Tongue (tissue), 2 donors: ENCODE measurements around the gene LRRC61. TPM values are rescaled to one million over a fixed set of nuclear protein-coding genes. Genes with fewer than 3 reads are reported as not detected.

Experiments used
- DNase-seq: peaks from one replicate; pipeline ENCODE4 v3.0.0-alpha.2; 2015
- total RNA-seq: library from RNA; depleted of rRNA; stranded (reverse); fragments of >200 nt; gene quantifications from one replicate; pipeline ENCODE4 v1.2.3, GENCODE V29; 2014

The LRRC61 gene
- total RNA-seq, 1 donor from 2014 or later, result 6.3 TPM

GRCh38 chr7:150332852-150333635 lies 9.9 kb downstream of the LRRC61 start:
- DNase-seq, result no peak

DNA sequence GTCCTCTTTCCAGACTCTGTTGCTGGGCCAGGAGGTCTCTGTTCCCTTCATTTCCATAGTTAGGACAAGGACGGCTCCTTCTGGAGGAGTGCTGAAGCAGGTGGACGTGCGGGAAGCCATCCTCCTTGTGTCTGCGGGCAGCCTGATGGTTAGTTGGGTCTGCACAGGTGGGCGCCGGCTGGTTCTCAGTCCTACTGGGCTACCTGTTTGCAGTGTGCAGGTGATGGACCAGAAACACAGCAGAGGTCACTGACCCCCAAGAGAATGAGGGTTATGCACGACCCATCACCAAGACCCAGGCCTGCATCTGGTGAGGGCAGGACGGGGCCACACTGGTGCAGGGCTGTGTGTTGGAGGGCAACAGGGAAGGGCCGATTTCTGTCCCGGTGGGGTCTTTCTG lies 10.5 kb downstream of the LRRC61 start:
- DNase-seq, result no peak

DNA sequence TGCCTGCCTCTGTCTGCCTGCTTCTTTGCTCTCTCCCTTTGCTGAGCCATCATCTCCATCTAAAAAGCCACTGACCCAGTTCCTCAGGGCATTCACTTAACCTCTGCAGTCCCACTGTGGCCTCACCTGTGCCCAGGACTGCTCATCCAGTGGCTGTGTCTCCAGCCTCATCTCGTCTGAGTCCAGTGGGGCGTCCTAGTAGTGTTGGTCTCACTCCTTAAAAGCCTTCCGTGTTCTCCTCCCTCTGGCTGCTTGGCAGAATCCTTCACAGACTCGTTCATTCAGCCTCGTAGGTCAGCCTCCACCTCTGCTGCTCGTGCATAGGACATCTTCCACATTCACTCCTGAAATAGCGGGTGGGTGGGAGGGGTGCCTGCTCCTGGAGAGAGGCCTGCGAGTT lies 11.0 kb downstream of the LRRC61 start:
- no peak for DNase-seq

DNA sequence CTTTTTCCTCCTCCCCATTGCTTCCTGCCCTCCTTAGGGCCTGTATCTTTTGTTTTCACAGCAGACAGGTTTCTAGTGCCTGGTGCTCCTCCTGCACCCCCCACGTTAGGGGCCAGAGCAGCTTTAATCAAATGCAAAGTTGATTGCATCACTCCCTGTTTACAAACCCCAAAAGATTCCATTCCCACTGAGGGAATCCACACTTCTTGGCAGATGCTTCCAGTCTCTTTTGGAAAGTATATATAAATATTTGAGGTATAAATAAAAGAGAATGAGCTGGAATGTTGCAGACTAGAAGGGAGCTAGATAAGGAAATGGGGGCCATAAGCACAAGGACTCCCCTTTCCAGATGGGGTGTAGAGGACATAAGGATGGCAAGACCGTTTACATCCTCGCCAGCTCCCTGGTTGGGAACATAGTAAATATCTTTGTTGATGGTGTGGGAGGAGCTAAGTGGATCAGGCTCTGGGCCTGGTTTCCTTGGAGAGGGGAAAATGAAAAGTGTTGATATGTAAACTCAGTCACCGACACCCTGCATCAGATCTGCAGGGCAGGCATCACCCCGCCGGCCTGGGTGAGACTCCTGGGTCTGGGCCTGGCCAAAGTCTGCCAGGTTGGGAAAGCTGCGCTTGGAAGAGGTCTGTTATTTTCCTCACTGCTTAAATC lies 12.1 kb downstream of the LRRC61 start:
- DNase-seq, result no peak

DNA sequence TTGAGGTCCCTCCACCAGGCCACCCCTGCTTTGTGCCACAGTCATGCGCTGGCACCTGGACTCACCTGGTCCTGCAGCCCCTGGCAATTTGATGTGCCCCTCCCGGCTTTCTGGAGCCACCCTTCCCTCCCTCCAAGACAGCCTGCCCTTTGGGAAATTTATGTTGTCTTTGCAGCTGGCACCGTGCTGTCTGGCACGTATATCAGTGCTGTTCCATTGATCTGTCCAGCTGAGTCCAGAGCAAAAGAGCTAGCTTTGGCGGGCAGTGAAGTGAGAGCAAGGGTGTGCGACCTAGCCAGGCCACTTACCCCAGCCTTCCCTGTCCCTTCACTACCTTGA lies 12.6 kb downstream of the LRRC61 start:
- DNase-seq, result no peak

DNA sequence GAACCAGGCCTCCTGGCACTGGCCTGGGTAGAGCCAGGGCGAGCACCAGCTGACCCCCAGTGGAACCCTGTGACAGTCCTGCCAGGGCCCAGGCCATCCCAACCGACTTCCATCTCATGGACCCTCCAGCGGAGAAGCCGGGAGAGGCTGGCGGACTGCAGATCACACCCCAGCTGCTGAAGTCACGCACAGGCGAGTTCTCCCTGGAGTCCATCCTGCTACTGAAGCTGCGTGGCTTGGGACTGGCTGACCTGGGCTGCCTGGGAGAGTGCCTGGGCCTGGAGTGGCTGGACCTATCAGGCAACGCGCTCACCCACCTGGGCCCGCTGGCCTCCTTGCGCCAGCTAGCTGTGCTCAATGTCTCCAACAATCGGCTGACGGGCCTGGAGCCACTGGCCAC lies 13.6 kb downstream of the LRRC61 start:
- DNase-seq, result no peak

GRCh38 chr7:150337179-150337578 lies 14.0 kb downstream of the LRRC61 start:
- DNase-seq, result no peak

DNA sequence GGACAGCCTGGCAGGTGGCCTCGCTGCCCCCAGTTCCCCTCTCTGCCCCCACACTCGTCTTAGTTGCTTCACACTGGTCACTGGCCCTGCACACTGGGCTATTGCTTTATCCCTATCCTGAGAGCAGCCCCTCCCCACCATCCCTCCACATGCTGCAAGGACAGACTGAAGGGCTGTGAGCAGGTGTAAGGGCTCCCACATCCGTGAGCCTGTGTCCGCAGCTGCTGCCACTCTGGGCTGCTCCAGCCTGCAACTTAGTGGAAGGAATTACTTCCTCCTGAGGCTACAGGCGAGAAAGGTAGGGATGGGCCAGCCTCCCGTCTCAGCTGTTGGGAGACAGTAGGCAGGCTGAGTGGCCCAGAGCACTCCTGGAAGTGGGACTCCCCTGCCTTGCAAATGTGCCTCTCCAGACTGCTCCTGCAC lies 14.5 kb downstream of the LRRC61 start:
- DNase-seq, result peak; percentile 75

- DNase-seq, result no peak
Observed at GRCh38 chr7:150338166-150338829, 15.1 kb downstream of the LRRC61 start.

GRCh38 chr7:150339409-150339809 lies 16.3 kb downstream of the LRRC61 start:
- no peak for DNase-seq

DNA sequence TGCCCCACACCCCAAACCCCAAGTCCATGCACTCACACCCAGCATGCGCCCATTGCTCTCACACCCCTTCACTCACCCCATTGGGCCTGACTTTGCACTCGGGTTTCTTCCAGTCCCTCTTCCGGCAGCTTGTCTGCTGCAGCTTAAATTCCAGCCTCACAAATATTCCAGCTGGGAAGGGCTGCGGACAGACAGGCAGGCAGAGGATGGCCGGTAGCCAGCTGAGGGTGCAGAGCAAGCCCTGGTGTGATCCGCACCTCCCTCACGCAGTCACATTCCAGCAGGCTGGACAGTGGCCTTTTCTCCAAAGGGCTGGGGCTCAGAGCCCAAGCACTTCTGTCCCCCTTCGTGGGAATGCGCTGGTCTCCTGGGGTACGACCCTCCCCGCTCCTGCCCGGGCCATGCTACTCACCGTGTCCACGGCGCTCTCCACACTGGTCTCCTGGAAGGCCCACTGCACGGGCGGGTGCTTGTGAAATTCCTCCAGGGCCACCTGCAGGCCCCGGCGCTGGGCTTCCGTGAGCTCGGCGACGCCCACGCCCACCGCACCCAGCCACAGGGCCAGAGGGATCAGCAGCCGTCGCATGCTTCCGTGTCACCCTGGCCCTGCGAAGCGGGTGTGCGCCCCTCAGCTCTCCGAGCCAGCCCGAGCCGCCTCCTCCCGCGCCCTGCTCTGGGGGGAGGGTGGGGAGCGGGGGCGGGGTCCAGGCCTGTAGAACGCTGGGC lies 17.0 kb downstream of the LRRC61 start:
- peak; percentile 78 for DNase-seq

- no peak for DNase-seq
Observed at GRCh38 chr7:150340875-150341262, 17.7 kb downstream of the LRRC61 start.

DNA sequence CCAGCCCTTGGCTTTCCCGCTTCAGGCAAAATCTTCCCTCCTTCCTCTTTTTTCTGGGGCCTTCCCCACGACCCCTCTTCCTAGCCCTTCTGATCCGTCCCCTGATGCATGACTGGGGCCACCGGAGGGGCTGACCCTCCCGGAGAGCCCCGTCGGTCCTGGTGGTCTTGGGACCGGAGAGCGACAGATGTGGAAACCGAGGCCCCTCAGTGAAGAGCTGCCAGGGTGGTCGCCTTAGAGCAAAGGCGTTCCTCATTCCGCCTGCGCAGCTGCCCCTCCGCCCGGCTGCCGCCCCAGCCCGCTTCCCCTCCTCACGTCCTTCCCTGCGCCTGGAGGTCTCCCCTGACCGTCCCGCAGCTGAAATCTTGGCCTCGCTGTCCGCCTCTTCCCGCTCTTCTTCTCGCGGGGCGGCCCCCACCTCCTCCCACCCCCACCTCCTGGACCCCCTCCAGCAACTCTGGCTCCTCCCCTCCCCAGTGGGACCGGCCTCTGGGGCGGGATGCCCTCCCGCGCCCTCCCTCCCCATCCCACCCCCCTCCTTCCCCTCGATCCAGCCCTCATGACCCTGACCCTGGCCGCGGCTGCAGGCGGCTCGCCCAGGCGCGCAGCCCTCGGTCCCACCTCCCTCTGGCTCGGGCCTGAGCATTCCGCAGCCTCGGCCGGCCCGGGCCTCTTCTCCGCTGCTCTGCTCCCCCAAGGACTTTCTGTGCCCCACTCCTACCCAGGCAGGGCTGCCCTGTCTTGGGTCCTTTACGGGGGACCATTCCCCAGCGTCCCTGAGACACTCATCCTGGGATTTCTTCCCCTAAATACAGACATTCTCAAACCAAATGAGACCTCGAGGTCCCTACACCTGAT lies 18.3 kb downstream of the LRRC61 start, which contains the start of gene RARRES2:
TSS of gene RARRES2 (minus strand) at position 367 of the 858 bp plus-strand sequence. CDS start 1,020 bp downstream, outside the sequence.
- DNase-seq, result peak; percentile 72

DNA sequence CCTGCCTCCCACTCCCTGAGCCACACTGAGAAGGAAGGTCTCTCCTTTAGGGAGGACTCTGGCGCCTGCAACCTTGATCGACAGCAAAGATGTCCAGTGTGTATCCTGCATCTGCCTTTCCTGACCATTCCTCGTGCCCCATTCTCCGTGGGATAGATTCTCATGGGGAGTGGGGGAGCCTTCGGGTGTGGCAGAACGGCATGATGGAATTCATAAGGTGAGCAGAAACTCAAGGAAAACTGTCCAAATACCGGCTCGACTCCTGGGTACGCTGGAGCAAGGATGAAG lies 18.9 kb downstream of the LRRC61 start:
- no peak for DNase-seq

GRCh38 chr7:150343225-150343624 lies 20.1 kb downstream of the LRRC61 start:
- DNase-seq, result no peak

- no peak for DNase-seq
Observed at GRCh38 chr7:150344299-150344698, 21.1 kb downstream of the LRRC61 start.

- no peak for DNase-seq
Observed at GRCh38 chr7:150345012-150345411, 21.9 kb downstream of the LRRC61 start.

DNA sequence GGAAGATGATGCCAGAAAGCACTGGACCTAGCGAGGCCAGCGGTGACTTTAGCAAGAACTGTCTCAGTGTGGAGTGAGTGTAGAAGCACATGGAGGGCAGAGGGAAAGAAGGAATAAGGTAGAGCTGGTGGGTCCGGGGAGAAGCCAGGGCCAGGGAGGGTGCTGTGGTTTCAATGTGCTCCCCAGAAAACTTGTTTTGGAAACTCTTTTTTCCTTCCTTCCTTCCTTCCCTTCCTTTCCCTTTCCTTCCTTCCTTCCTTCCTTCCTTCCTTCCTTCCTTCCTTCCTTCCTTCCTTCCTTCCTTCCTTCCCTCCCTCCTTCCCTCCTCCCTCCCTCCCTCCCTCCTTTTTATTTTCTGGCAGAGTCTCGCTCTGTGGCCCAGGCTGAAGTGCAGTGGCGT lies 23.8 kb downstream of the LRRC61 start:
- no peak for DNase-seq

GRCh38 chr7:150351587-150352194 lies 28.5 kb downstream of the LRRC61 start:
- no peak for DNase-seq

- no peak for DNase-seq
Observed at GRCh38 chr7:150355666-150356059, 32.5 kb downstream of the LRRC61 start.

DNA sequence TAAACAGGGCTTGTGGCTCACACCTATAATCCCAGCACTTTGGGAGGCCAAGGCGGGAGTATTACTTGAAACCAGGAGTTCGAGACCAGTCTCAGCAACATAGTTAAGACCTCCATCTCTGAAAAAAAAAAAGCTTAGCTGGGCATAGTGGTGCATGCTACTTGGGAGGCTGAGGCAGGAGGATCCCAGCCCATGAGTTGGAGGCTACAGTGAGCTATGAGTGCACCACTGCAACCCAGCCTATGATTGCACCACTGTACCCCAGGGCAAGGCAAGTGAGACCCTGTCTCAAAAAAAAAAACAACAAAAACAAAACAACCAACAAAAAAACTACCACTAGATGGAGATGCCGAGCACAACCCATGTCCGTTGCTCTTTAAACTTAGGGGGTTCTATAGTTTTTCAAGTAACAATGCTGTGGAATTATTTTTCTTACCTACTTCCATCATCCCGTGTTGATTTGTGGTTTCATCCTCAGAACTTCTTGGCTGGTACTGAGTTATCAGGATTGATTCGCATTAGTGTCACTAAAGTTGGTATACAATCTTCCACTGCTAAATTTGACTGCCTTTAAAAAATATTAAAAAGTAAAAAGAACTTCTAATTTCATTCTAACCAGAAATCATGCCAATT lies 33.2 kb downstream of the LRRC61 start:
- peak; percentile 66 for DNase-seq
